ENCODE measurements around the gene SAP30. TPM values are rescaled to one million over a fixed set of nuclear protein-coding genes. Genes with fewer than 3 reads are reported as not detected.

The SAP30 gene
- total RNA-seq, 4 donors from 2014 or later, result 22.2 to 47.9 (median 29.8) TPM

- no peak overlapping the region for H3K4me3 ChIP-seq (replicated peaks in 1 of 3)
- no peaks in the 10 kb centered on the region for H3K27me3 ChIP-seq
- H3K36me3 ChIP-seq, result no peaks in the 10 kb centered on the region
- WGBS, 2 donors, result 81 to 86% methylated on average over 2 of the region's 2 CpGs
- intact Hi-C loops (cut with DNase I), result no loop called here
- DNase-seq, result no peak
- no peaks in the 10 kb centered on the region for H3K4me1 ChIP-seq
- no peaks in the 10 kb centered on the region for H3K9me3 ChIP-seq
- H3K27ac ChIP-seq, result no peak overlapping the region
- no peak for TF ChIP-seq POLR2A (IDR thresholded peaks at IDR 0.05)
- TF ChIP-seq CTCF (IDR thresholded peaks at IDR 0.05), result no peak
These were observed 32.3 kb downstream of the SAP30 start for GRCh38 chr4:173403051-173403450.

GRCh38 chr4:173404296-173404865 lies 33.6 kb downstream of the SAP30 start:
- H3K27me3 ChIP-seq, result no peaks in the 10 kb centered on the region
- no peak for TF ChIP-seq CTCF (IDR thresholded peaks at IDR 0.05)
- no peak for TF ChIP-seq POLR2A (IDR thresholded peaks at IDR 0.05)
- H3K9me3 ChIP-seq, result no peaks in the 10 kb centered on the region
- intact Hi-C loops (cut with DNase I), result no loop called here
- H3K4me3 ChIP-seq (replicated peaks in 1 of 3), result no peak overlapping the region
- H3K4me1 ChIP-seq, result no peaks in the 10 kb centered on the region
- WGBS, 2 donors, result 92 to 97% methylated on average over 3 of the region's 3 CpGs
- DNase-seq, result no peak
- H3K36me3 ChIP-seq, result no peaks in the 10 kb centered on the region
- no peak overlapping the region for H3K27ac ChIP-seq

- no peaks in the 10 kb centered on the region for H3K36me3 ChIP-seq
- TF ChIP-seq CTCF (IDR thresholded peaks at IDR 0.05), result no peak
- no peak for TF ChIP-seq POLR2A (IDR thresholded peaks at IDR 0.05)
- no peaks in the 10 kb centered on the region for H3K27me3 ChIP-seq
- H3K4me1 ChIP-seq, result no peaks in the 10 kb centered on the region
- no peak overlapping the region for H3K4me3 ChIP-seq (replicated peaks in 1 of 3)
- no peak for DNase-seq
- intact Hi-C loops (cut with DNase I), result no loop called here
- WGBS, 2 donors, result 97 to 99% methylated on average over 4 of the region's 4 CpGs
- no peaks in the 10 kb centered on the region for H3K9me3 ChIP-seq
- no peak overlapping the region for H3K27ac ChIP-seq
These were observed 35.3 kb downstream of the SAP30 start for GRCh38 chr4:173405840-173406606.

DNA sequence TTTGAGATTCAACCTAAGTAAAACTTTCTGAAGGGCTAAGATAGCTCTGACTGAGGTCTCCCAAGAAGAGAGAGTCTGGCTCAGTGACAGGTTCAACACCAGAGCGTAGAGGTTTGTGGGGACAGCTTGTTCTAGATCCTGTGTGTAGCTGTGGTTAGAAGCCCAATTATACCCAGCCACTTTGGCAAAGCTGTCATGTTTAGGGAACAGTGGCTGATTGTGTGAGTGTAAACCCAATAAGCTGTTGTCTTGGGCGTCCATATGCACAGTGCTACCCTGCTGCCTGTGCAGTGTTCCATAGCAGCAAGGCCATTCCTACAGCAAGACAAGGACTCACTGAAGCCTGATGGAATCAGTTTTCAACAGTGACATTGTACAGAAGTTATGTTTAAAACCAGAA lies 39.3 kb downstream of the SAP30 start:
- WGBS, 2 donors, result 50% methylated on average over 2 of the region's 2 CpGs
- H3K4me1 ChIP-seq, result no peaks in the 10 kb centered on the region
- H3K9me3 ChIP-seq, result no peaks in the 10 kb centered on the region
- TF ChIP-seq CTCF (IDR thresholded peaks at IDR 0.05) (no peak), POLR2A (IDR thresholded peaks at IDR 0.05) (no peak)
- intact Hi-C loops (cut with DNase I), result no loop called here
- H3K4me3 ChIP-seq (replicated peaks in 1 of 3), result no peak overlapping the region
- no peaks in the 10 kb centered on the region for H3K27me3 ChIP-seq
- no peaks in the 10 kb centered on the region for H3K36me3 ChIP-seq
- DNase-seq, result no peak
- no peak overlapping the region for H3K27ac ChIP-seq

GRCh38 chr4:173411106-173411693 lies 40.4 kb downstream of the SAP30 start:
- Histone ChIP-seq H3K4me1 (no peaks in the 10 kb centered on the region), H3K9me3 (no peaks in the 10 kb centered on the region), H3K4me3 (replicated peaks in 1 of 3) (no peak overlapping the region), H3K36me3 (no peaks in the 10 kb centered on the region), H3K27ac (no peak overlapping the region), H3K27me3 (no peaks in the 10 kb centered on the region)
- no peak for DNase-seq
- TF ChIP-seq POLR2A (IDR thresholded peaks at IDR 0.05) (no peak), CTCF (IDR thresholded peaks at IDR 0.05) (no peak)
- intact Hi-C loops (cut with DNase I), result no loop called here
- 63 to 65% methylated on average over 4 of the region's 4 CpGs for WGBS, 2 donors

Measured in thyroid gland (tissue), 4 donors.